ENCODE data around the gene CYTL1.

GRCh38 chr4:4995908-4996265 is 23.4 kb downstream of the CYTL1 start:
- TF ChIP-seq CTCF (IDR thresholded peaks at IDR 0.05) (no peak), POLR2A (IDR thresholded peaks at IDR 0.05) (no peak), EP300 (IDR thresholded peaks at IDR 0.05) (no peak)
